Lung (tissue), 12 donors: ENCODE measurements around the gene PHF21A. TPM values are rescaled to one million over a fixed set of nuclear protein-coding genes. Genes with fewer than 3 reads are reported as not detected.

Source experiments
- ATAC-seq: fragments of 200-7000 bp; cut with Tn5 transposase; one replicate; pipeline ENCODE4 v1.9.1; 2020; ENCODE audit warnings: moderate number of reproducible peaks; ENCODE audit not compliant: insufficient read depth, low FRiP score
- DNase-seq, 3 donors: peaks; one replicate each; pipeline ENCODE4 v3.0.0-alpha.2; 2013 to 2017
- H3K27ac ChIP-seq, 2 donors: one replicate each; pipeline ENCODE4 v1.5.1; 2013; ENCODE audit warnings: mild to moderate bottlenecking in 2 of 2, moderate library complexity in 2 of 2, control low read depth in 1 of 2, inconsistent platforms in 1 of 2, low read depth in 1 of 2, low read length in 1 of 2
- H3K27me3 ChIP-seq, 3 donors: one replicate each; pipeline ENCODE4 v1.5.1; 2013; ENCODE audit warnings: low read length in 2 of 3; ENCODE audit not compliant: control insufficient read depth in 3 of 3, insufficient read depth in 3 of 3
- H3K36me3 ChIP-seq, 4 donors: one replicate each; pipeline ENCODE4 v1.5.1; 2013; ENCODE audit warnings: low read length in 4 of 4, mild to moderate bottlenecking in 1 of 4, moderate library complexity in 1 of 4; ENCODE audit not compliant: control insufficient read depth in 4 of 4, insufficient read depth in 4 of 4
- H3K4me1 ChIP-seq, 5 donors: one replicate each; pipeline ENCODE4 v1.5.1; 2013; ENCODE audit warnings: low read length in 5 of 5, mild to moderate bottlenecking in 2 of 5, moderate library complexity in 1 of 5; ENCODE audit not compliant: control insufficient read depth in 5 of 5, insufficient read depth in 5 of 5
- H3K4me3 ChIP-seq: one replicate; pipeline ENCODE4 v1.5.1; 2013; ENCODE audit warnings: mild to moderate bottlenecking, control low read depth, moderate library complexity
- H3K9ac ChIP-seq, 2 donors: one replicate each; pipeline ENCODE4 v1.5.1; 2013; ENCODE audit warnings: low read length in 2 of 2, control low read depth in 1 of 2; ENCODE audit not compliant: insufficient read depth in 1 of 2
- H3K9me3 ChIP-seq, 4 donors: one replicate each; pipeline ENCODE4 v1.5.1; 2013; ENCODE audit warnings: low read length in 3 of 4, mild to moderate bottlenecking in 1 of 4, moderate library complexity in 1 of 4; ENCODE audit not compliant: control insufficient read depth in 4 of 4, insufficient read depth in 3 of 4
- CTCF ChIP-seq: IDR thresholded peaks from 2 replicates; pipeline ENCODE4 v1.5.1; 2012; ENCODE audit warnings: mild to moderate bottlenecking; ENCODE audit errors: control extremely low read depth, extremely low read depth
- WGBS, 2 donors: extraction: QIAGEN DNeasy Blood & Tissue Kit; methylation state at CpG; one replicate each; pipeline ENCODE4 v1.1.7; 2013; 5-methylcytosine and 5-hydroxymethylcytosine counted together
- polyA plus RNA-seq, 2 donors: library from polyadenylated mRNA; stranded (reverse); fragments of 200-250 nt; gene quantifications; one replicate each; pipeline ENCODE4 v1.2.1, GENCODE V29; 2013
- total RNA-seq, 2 donors: library from RNA; depleted of rRNA in 1 of 2; stranded (reverse); fragments of >200 nt in 1 of 2; gene quantifications; one replicate each; pipeline ENCODE4 v1.2.1, GENCODE V29; 2014 to 2021
- donor health status: control.
- donor health status: control.
- donor health status: Bipolar disorder and iron deficiency.
- donor health status: healthy.
- donor health status: DM: yes; HTN: yes; CAD: no.

Gene PHF21A
- total and polyA plus RNA-seq, 4 donors: 16.2 to 57.0 (median 29.9) TPM

GRCh38 chr11:45993531-45994001, 127.7 kb downstream of the PHF21A start:
- Histone ChIP-seq H3K4me1 (peaks cover 1 to 30% (median 19%) of the 10 kb centered on the region in 5 donors), H3K9ac (no peak overlapping the region), H3K27me3 (no peaks in the 10 kb centered on the region), H3K27ac (peak overlapping the region in 1 of 2 donors; percentile 41), H3K36me3 (no peaks in the 10 kb centered on the region), H3K9me3 (no peaks in the 10 kb centered on the region), H3K4me3 (no peak overlapping the region)
- peak; percentile 75 to 91 (median 84) for DNase-seq
- ATAC-seq: no peak
- no peak for TF ChIP-seq CTCF
- 73 to 79% methylated on average over 6 of the region's 6 CpGs for WGBS, 2 donors

- no peak overlapping the region for H3K9ac ChIP-seq
- H3K4me3 ChIP-seq: no peak overlapping the region
- no peak overlapping the region for H3K27ac ChIP-seq
- H3K4me1 ChIP-seq: peaks cover 0 to 13% (median 12%) of the 10 kb centered on the region in 5 donors
- no peak for DNase-seq
- no peak for TF ChIP-seq CTCF
- H3K27me3 ChIP-seq: no peaks in the 10 kb centered on the region
- H3K36me3 ChIP-seq: no peaks in the 10 kb centered on the region
- WGBS, 2 donors: 77 to 89% methylated on average over 1 of the region's 1 CpG
- ATAC-seq: no peak
- H3K9me3 ChIP-seq: no peaks in the 10 kb centered on the region
Observed at GRCh38 chr11:45988921-45989320, 132.3 kb downstream of the PHF21A start.

- Histone ChIP-seq H3K27ac (no peak overlapping the region), H3K36me3 (peaks cover 0 to under 1% (median 0%) of the 10 kb centered on the region in 4 donors), H3K4me3 (no peak overlapping the region), H3K4me1 (peaks cover 0 to 22% (median 4%) of the 10 kb centered on the region in 5 donors), H3K9ac (no peak overlapping the region), H3K9me3 (no peaks in the 10 kb centered on the region), H3K27me3 (no peaks in the 10 kb centered on the region)
- TF ChIP-seq CTCF: no peak
- no peak for DNase-seq
- 94 to 96% methylated on average over 1 of the region's 1 CpG for WGBS, 2 donors
- ATAC-seq: no peak
Observed at GRCh38 chr11:45985212-45985611, 136.0 kb downstream of the PHF21A start.

GRCh38 chr11:45984192-45984591, 137.1 kb downstream of the PHF21A start:
- WGBS, 2 donors: 93 to 96% methylated on average over 9 of the region's 9 CpGs
- Histone ChIP-seq H3K4me1 (peaks cover 0 to 22% (median 4%) of the 10 kb centered on the region in 5 donors), H3K4me3 (no peak overlapping the region), H3K27me3 (no peaks in the 10 kb centered on the region), H3K9me3 (no peaks in the 10 kb centered on the region), H3K9ac (no peak overlapping the region), H3K27ac (no peak overlapping the region), H3K36me3 (peaks cover 0 to 9% (median 0%) of the 10 kb centered on the region in 4 donors)
- TF ChIP-seq CTCF: no peak
- DNase-seq: no peak
- ATAC-seq: no peak
